Endothelial cell of umbilical vein (primary cell): ENCODE measurements around the gene SORT1.

Experiments used
- CTCF ChIP-seq, 2 donors: IDR thresholded peaks; 1 replicate in 1 of 2; 2 replicates in 1 of 2; pipeline ENCODE4 v1.5.1; 2011; ENCODE audit warnings: low read length in 2 of 2, mild to moderate bottlenecking in 2 of 2, moderate library complexity in 2 of 2, control low read depth in 1 of 2, inconsistent platforms in 1 of 2, low read depth in 1 of 2; ENCODE audit not compliant: insufficient read depth in 1 of 2; ENCODE audit errors: extremely low read depth in 1 of 2
- POLR2A ChIP-seq: IDR thresholded peaks from 2 replicates; pipeline ENCODE4 v1.6.1; 2012; ENCODE audit warnings: low read depth, mild to moderate bottlenecking, control low read depth, low read length

GRCh38 chr1:109306832-109307273 is 90.9 kb downstream of the SORT1 start, which contains the start of gene MYBPHL:
- no peak for TF ChIP-seq CTCF (IDR thresholded peaks at IDR 0.05; ENCODE audit: extremely low read depth in 1 of 2, insufficient read depth in 1 of 2, low read depth in 1 of 2, low read length in 2 of 2)
- TF ChIP-seq POLR2A = no peak
